ENCODE data around the gene XPNPEP3.
"Not testable (repeated sequence)": the region's sequence is repeated elsewhere in the genome, so short reads cannot be mapped to it uniquely, and the experiment has no call there.

The XPNPEP3 gene

DNA sequence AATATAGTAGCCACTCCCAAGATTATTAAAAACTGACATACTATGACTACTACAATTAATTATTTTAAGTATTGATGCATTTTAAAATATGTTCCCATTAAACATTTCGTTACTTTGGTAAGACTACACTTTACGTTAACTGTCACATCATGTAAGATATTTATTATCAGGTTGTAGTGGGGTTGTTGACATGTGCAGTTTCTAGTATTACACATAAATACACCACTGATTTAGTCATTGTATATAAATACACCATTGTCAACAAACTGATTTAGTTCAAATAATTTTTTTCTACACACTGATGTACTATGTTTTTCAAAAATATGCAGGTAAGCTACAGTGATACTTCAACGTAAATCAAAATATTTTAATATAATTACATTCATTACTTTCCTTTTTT lies 12.0 kb upstream of the XPNPEP3 start:
- DNase-seq (ENCODE audit: low spot score), result no peak
- TF ChIP-seq, protein P1, sequence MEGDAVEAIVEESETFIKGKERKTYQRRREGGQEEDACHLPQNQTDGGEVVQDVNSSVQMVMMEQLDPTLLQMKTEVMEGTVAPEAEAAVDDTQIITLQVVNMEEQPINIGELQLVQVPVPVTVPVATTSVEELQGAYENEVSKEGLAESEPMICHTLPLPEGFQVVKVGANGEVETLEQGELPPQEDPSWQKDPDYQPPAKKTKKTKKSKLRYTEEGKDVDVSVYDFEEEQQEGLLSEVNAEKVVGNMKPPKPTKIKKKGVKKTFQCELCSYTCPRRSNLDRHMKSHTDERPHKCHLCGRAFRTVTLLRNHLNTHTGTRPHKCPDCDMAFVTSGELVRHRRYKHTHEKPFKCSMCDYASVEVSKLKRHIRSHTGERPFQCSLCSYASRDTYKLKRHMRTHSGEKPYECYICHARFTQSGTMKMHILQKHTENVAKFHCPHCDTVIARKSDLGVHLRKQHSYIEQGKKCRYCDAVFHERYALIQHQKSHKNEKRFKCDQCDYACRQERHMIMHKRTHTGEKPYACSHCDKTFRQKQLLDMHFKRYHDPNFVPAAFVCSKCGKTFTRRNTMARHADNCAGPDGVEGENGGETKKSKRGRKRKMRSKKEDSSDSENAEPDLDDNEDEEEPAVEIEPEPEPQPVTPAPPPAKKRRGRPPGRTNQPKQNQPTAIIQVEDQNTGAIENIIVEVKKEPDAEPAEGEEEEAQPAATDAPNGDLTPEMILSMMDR (IDR thresholded peaks at IDR 0.05), result no peak
- Histone ChIP-seq H3K27ac (no peak overlapping the region), H3K4me3 (no peak overlapping the region)

DNA sequence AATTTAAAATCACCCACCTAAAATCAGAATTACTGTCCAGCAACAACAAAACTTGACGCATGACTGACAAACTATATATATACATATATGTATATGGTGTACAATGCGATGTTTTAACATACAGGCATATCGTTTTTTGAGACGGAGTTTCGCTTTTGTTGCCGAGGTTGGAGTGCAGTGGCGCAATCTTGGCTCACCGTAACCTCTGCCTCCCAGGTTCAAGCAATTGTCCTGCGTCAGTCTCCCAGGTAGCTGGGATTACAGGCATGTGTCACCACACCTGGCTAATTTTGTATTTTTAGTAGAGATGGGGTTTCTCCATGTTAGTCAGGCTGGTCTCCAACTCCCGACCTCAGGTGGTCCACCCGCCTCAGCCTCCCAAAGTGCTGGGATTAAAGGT lies 11.1 kb upstream of the XPNPEP3 start:
- not testable (repeated sequence) for H3K4me3 ChIP-seq; DNase-seq (ENCODE audit: low spot score); H3K27ac ChIP-seq

DNA sequence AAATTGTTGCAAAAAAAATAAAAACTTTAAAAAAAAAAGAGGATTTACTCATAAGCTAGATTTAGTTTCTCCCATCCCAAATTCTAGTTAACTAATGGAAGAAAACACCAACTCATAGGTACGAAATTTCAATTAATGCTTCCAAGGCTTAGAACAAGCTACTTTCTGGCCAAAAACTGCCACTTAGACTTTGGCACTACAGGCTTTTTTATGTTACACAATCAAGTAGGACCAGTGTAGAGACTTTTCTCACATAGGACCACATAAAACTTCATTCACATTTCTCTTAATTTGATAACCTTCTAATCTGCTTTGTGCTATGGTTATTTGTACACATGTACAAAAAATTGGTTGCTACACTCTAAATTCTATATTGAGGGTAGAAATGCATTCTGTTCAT lies 3.6 kb upstream of the XPNPEP3 start:
- TF ChIP-seq, protein P1 (IDR thresholded peaks at IDR 0.05), result no peak
- no peak overlapping the region for H3K4me3 ChIP-seq
- no peak overlapping the region for H3K27ac ChIP-seq
- DNase-seq (ENCODE audit: low spot score), result no peak

DNA sequence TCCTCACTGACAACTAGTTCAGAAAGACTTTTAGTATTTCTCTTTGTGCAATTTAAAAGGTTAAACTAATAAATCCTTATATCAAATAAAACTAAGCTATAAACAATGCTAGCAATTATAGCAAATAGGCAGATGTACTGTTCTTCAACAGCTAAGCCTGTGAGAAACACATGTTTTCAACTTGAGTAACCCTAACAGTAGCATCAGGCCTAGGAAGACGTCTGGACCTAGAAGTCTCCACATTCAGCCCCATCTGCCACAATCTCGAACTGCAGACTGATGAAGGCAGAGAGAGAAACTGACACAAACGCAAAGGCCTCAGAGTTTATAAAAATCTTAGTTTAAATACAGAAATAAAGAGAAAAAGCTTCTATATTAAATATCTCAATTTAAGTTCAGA lies 3.0 kb upstream of the XPNPEP3 start:
- no peak overlapping the region for H3K27ac ChIP-seq
- TF ChIP-seq, protein P1 (IDR thresholded peaks at IDR 0.05), result no peak
- no peak overlapping the region for H3K4me3 ChIP-seq
- DNase-seq (ENCODE audit: low spot score), result no peak

DNA sequence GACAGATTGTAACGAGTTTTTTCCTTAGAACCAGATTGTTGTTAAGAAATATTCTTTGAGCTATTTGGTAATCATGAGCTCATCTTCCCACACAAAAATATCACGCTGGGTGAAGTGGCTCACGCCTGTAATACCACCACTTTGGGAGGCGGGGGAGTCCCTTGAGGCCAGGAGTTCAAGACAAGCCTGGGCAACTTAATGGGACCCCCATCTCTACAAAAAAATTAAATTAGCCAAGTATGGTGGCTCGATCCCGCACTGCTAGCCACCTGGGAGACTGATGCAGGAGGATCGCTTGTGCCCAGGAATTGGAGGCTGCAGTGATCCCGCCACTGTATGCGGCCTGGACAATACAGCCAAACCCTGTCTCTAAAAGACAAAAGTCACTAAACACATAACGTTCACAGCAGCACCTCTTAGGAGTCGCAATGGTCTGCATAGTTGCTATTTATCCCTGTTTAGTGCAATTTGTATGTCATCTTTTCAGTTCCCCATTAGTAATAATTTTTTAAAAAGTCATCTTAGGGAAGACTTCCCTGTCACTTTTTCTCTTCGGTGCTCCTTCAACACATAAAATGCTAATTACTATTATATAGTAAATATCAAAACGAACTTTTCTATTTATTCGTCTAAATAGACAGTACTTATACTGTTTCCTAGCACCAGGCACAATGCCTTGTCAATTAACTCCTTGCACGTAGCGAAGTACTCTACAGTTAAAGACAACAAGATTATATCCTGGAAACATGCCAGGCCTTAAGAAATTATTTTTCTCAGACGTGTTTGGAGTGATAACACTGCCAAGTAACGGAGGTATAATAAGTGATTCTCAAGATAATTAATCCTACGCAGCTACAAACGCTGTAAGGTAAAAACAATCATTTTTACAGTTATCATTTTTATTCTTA lies 1.6 kb upstream of the XPNPEP3 start:
- peak overlapping the region; percentile 91 to 92 for H3K27ac ChIP-seq
- TF ChIP-seq, protein P1 (IDR thresholded peaks at IDR 0.05), result no peak
- no peak for DNase-seq (ENCODE audit: low spot score)
- peak overlapping the region; percentile 81 for H3K4me3 ChIP-seq

DNA sequence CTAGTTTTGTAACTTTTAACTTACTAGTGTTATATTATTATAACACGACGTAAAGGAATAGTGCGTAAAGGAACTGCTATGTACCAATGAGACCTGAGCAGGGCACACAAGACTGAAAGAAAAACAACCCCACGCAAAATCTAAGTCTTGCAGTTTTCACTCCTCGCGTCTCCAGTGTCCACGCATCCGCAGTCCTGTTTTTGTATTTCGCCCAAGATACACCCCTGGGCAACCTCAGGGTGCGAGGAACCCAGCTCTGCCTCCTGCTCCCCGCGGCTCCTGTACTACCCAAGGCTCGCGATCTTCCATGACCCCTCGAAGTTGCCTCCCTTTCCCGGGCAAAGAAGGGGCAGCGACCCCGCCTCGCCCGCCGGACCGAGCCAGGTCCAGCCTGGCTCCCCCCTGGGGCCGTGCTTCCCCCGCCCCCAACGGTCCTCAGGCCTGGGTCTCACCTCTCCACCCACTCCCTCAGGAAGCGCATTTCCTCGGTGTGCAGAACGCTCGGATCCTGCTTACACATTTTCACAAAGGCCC lies 902 bp upstream of the XPNPEP3 start:
- peak; percentile 77 for DNase-seq (ENCODE audit: low spot score)
- TF ChIP-seq, protein P1 (IDR thresholded peaks at IDR 0.05), result no peak
- Histone ChIP-seq H3K4me3 (peak overlapping the region; percentile 81), H3K27ac (peak overlapping the region; percentile 91 to 92)

DNA sequence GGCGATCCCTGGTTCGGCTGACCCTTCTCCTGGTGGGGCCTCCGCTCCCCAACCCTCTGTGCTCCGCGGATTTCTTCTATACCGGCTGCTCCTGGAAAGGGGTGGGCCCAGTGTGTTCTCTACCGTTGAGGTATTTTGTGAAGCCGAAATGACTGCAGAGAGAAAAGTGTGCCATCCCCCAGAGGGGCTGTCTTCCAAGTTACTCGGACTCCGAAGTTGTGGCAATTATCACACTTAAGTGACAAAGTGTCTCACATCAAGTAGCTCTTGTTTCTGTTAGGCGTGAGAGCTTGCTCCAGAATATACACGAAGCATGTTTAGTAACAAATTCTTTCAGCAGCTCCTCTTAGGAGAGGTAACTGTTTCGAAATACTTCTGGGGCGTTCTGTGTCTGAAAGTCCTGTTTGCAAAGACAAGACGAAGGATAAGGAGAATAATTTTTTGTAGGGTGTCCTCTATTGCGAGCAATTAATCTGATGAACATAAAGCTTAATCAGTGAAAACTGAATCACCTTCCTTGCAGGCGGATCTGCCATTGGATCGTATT lies 434 bp downstream of the XPNPEP3 start:
- TF ChIP-seq, protein P1 (IDR thresholded peaks at IDR 0.05), result no peak
- Histone ChIP-seq H3K4me3 (peak overlapping the region; percentile 81), H3K27ac (peak overlapping the region; percentile 91 to 92)
- DNase-seq (ENCODE audit: low spot score), result no peak

All from coronary artery (tissue), 2 donors.